GM12864 (cell line): ENCODE data around the gene IRF2.

Experiments
- DNase-seq: peaks from one replicate; pipeline ENCODE4 v3.0.0-alpha.2; 2011; ENCODE audit warnings: low read depth
- H3K4me3 ChIP-seq: 2 replicates; pipeline ENCODE4 v1.5.1; 2011; ENCODE audit warnings: mild to moderate bottlenecking, low read depth, low read length, control low read depth
- CTCF ChIP-seq: IDR thresholded peaks from 2 replicates; pipeline ENCODE4 v1.5.1; 2011; ENCODE audit warnings: low read depth, mild to moderate bottlenecking, moderate library complexity, low read length, control low read depth, inconsistent platforms; ENCODE audit errors: missing control alignments

The IRF2 gene

GRCh38 chr4:184404047-184404446 is 70.3 kb downstream of the IRF2 start:
- DNase-seq, result no peak
- H3K4me3 ChIP-seq, result no peak overlapping the region
- TF ChIP-seq CTCF, result no peak

GRCh38 chr4:184403384-184403781 is 71.0 kb downstream of the IRF2 start:
- no peak for DNase-seq
- no peak for TF ChIP-seq CTCF
- no peak overlapping the region for H3K4me3 ChIP-seq

GRCh38 chr4:184402740-184403383 is 71.5 kb downstream of the IRF2 start:
- DNase-seq, result no peak
- H3K4me3 ChIP-seq, result no peak overlapping the region
- no peak for TF ChIP-seq CTCF

GRCh38 chr4:184402239-184402638 is 72.1 kb downstream of the IRF2 start:
- no peak overlapping the region for H3K4me3 ChIP-seq
- no peak for DNase-seq
- TF ChIP-seq CTCF, result no peak

GRCh38 chr4:184401397-184402171 is 72.8 kb downstream of the IRF2 start:
- TF ChIP-seq CTCF, result no peak
- no peak for DNase-seq
- no peak overlapping the region for H3K4me3 ChIP-seq

- TF ChIP-seq CTCF, result no peak
- DNase-seq, result no peak
- H3K4me3 ChIP-seq, result no peak overlapping the region
Measured at GRCh38 chr4:184400891-184401290, 73.5 kb downstream of the IRF2 start.

GRCh38 chr4:184400375-184400870 is 73.9 kb downstream of the IRF2 start:
- TF ChIP-seq CTCF, result no peak
- H3K4me3 ChIP-seq, result no peak overlapping the region
- no peak for DNase-seq
